NCI-H345 (cell line): ENCODE measurements around the gene TAF4.

ENCODE experiments used
- DNase-seq: peaks from one replicate; lab custom pipeline; 2025; lab: John Stamatoyannopoulos, UW

TAF4 gene

GRCh38 chr20:62019881-62020492, 45.7 kb downstream of the TAF4 start:
- DNase-seq, result no peak

- DNase-seq, result no peak
Observed at GRCh38 chr20:62019144-62019805, 46.4 kb downstream of the TAF4 start.

DNA sequence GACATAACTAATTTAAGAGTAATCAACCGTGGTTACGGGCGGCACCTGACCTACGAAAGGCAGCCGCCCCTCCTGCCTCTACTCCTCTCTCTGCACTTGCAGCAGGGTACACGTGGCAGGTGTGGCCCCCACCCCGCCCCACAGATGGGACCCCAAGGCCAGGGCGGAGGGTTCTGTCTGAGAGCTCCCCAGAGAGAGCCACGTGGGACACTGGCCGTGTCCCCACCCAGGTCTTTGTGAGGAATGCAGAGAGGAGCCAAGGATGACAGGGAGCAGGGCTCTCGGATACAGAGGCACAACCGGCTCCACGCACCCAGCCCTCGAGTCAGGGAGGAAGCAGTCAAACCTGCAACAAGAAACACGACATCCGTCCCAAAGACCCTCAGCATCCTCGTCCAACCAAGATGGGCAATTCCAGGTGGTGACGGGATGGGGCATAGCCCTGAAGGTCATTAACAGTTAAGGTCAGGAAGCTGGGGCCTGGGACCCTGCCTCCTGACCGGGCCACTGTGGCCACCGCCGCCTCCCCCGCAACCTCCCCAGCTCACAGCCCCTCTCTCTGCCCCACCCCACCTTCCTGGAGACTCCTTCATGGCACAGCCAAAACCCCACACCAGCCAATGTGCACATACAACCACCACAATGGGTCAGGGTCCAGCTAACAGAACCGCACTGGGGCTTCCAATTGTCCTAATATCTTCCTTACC, 47.1 kb downstream of the TAF4 start:
- no peak for DNase-seq

GRCh38 chr20:62015540-62016288, 50.0 kb downstream of the TAF4 start:
- DNase-seq, result no peak

DNA sequence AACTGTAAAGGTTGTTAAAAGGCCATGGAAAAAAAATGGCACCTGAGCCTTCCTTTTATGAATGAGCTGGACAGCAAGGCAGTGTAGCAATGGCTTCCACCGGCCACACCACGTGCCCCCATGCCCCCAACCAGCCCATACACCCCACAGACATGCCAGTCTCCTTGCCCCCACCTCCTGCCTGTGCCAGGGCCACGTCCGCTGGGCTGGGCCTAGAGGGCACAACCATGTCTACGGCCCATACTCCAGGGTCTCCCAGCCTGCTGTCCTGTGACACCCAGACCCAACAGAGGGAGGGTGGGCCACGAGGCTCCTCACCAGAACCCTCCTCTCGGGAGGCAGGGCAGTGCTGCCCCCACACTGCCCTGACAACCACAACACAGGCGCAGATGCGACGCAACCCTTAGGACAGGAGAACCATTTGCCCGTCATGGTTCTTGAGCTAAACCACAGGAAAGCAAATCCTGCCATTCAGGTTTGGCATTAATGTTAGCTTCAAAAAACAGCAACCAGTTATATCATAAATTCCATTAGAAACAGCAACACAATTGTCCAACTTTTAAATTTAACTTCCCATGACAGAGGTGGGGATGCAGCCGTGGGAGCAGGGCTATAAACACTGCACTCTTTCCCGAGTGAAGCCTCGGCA, 50.7 kb downstream of the TAF4 start:
- DNase-seq, result no peak

- DNase-seq, result no peak
Observed at GRCh38 chr20:62014488-62014775, 51.2 kb downstream of the TAF4 start.

DNA sequence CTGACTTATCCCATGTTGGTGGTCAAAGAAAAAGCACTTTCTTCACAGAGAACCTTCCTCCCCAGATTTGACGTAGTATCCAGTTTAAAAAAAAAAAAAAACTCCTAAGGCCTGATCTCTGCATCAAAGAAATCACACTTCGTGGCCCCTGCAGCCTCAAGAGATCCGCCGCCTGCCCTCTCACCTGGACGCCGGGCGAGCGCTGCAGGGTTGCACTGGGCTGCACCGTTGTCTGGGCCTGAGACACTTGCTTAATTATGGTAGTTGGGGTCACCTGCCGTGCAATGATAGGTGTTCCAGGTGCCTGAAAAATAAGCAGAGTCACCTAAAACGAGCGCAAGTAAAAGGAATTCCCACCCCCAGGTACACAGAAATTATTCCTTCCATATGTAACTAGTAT, 53.0 kb downstream of the TAF4 start:
- no peak for DNase-seq

GRCh38 chr20:62011938-62012534, 53.6 kb downstream of the TAF4 start:
- no peak for DNase-seq

- DNase-seq, result no peak
Observed at GRCh38 chr20:62011403-62011790, 54.3 kb downstream of the TAF4 start.

DNA sequence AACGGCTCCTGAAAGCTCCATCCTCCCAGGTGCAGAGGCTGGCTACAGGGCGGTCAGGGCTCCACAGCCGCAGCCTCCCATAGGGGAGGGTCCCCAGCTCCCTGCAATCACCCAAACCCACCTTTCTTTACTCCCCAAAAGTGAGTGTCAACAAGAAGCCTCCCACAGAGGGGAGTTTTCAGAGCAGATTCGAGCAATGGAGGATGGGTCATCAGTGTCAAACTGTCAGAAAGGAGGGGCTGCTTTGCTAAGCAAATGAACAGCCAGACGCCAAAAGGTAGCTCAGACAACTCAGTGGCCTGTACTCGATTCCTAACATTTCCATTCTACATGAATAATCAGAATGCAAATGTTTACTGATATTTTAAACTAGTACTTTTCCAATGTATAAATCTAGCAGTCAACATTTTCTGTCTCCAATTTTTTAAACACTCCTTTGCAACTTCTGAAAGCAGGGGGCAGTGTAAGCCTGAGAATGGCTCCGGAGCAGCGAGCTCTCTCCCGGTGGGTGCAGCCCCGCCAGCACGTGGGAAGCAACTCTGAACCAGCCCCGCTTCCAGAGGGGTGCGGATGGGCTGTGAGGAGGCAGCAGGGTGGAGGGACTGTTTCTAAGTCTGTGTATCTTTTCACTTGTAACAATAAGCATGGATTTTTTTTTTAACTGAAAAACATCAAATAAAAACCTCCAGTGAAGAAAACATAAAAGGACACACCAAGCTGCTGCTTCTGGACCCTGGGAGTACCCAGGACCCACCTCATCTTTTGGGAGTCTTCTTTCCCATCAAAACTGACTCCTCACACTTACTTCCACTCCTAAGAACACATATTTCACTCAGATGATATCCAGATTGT, 54.9 kb downstream of the TAF4 start:
- peak; percentile 58 for DNase-seq

- no peak for DNase-seq
Observed at GRCh38 chr20:62009869-62010445, 55.7 kb downstream of the TAF4 start.

DNA sequence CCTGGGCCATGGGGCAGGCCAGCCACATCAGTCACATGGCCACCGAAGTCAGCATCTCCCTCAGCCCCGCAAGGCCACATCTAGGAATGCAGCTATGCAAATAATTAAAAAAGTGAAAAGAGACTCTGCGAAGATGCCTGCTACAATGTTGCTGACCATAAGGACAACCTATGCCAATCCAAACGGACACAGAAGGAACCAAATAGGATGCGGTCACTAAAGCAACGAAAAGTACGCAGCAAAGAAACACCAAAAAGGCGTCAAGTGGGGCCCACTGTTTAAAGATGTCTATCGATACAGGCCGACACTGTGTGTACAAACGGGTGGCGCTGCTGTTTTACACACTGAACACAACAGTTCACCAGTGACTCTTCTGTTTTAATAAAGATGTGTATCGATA, 56.4 kb downstream of the TAF4 start:
- no peak for DNase-seq

DNA sequence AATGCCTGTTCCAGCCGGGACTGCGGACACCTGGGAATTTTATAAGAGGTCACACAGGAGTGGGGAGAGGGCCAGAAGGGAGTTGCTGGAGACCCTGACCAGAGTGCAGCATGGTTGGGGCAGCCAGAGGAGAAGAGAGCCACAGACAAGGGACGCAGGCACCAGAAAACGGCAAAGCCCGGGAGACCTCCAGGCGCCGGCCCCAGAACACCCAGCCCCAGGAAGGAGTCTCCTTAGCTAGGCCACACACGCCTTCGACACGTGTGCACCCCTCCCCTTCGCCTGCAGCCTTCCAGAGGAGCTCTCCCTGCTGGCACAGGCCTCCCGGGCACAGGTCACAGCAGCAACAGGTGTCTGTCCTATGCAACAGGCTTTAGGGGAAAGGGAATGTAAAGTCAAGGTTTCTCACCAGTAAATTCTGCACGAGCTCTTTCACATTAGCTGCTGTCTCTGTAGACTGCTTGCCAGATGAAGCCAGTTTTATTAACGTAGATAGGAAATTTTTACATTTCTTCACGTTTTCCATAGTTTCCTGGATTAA, 57.0 kb downstream of the TAF4 start:
- no peak for DNase-seq

GRCh38 chr20:62007127-62007647, 58.5 kb downstream of the TAF4 start:
- DNase-seq, result no peak

GRCh38 chr20:62006482-62006881, 59.2 kb downstream of the TAF4 start:
- no peak for DNase-seq

DNA sequence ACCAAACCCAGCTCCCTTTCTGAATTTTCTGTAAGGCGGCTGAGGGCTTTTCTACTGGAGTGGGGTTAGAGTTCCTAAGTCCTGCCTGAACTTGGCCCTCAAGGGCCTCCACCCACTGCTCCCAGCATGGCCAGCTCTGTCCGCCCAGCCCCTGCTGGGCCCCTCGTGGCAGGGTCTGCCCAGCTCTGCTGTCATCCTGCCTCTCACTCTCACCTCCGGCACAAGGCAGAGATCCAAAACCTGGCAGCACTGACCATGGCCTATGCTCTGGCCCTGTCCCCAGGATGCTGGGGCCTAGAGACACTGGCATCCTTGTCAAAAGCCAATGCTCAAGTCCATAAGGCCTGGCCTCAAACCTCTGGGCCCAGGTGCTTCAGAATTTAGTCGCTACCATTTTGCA, 61.1 kb downstream of the TAF4 start:
- no peak for DNase-seq

- no peak for DNase-seq
Observed at GRCh38 chr20:62003567-62004405, 61.9 kb downstream of the TAF4 start.

DNA sequence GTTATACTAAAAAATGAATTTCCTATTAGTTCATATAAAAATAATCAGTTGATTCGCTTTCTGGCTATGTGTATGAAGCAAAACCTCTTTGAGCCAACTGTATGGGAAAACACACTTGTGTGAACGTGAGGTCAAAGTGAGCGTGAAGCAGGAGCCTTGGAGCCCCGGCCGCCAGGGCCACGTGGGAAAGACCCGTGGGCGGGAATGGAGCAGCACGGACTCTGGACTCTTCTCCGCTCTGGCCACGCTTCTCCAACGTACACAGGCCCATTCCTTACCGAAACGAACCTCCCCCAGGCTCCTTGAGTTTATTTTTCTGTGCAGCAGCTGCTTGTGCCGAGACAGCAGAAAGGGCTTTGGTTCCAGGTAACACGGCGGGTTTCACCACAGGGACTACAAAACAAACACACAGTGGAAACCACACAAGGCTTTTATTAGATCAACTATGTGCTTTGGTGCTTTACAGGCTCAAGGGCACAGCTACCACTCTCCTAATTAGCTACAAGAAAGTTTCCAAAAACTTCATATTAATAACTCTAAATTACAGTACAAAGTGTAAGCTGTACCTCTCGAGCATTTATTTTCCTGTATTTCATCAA, 62.7 kb downstream of the TAF4 start:
- DNase-seq, result no peak

DNA sequence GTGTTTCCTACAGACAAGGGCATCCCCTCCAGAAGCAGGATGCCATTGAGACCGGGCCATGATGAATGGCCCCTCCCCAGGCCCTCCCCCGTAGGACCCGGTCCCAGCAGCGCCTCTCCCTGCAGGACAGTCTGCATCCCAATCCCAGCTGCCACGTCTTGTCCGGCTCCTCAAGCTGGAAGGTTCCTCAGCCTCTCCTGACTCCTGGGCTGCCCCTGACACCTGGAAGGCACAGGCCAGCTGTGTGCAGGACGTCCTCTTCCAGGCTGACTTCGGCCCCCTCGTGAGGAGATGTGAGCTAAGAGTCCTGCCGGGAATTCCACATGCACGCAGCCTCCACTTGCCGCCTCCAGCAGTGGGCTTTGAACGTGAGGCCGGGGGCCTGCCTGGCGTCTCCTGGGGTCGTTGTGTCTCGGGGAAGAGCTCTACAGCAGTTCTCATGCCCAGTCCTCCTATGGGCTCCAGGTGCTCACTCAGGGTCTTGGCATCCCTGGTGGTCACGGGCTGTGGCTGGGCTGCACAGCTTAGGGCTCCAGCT, 64.4 kb downstream of the TAF4 start:
- DNase-seq, result no peak
